HG02943 (cell line): ENCODE results near the gene TNPO1.

Source experiments
- ATAC-seq: cut with Tn5 transposase; IDR thresholded peaks from one replicate; pipeline ENCODE4 v1.9.1; 2021; ENCODE audit warnings: mild to moderate bottlenecking, low read depth, moderate library complexity; ENCODE audit not compliant: unreplicated experiment

Gene TNPO1

DNA sequence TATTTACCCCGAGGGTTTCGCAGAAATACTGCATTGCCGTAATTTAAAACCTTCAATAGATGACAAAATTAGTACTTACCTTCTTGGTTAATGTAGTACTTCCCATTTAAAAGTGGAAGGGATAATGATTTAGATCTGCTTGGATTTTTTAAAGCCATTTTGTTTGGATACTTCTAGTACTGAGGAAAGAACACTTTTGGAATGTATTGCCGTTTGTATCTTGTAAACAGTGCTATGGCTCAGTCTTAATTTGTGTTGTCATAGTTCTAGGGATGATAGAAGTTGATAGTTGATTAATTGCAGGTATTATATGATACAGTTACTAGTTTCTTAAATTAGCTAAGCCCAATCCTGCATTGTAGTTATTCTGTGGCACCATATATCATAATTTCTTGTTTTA is 33.1 kb downstream of the TNPO1 start:
- ATAC-seq = no peak

DNA sequence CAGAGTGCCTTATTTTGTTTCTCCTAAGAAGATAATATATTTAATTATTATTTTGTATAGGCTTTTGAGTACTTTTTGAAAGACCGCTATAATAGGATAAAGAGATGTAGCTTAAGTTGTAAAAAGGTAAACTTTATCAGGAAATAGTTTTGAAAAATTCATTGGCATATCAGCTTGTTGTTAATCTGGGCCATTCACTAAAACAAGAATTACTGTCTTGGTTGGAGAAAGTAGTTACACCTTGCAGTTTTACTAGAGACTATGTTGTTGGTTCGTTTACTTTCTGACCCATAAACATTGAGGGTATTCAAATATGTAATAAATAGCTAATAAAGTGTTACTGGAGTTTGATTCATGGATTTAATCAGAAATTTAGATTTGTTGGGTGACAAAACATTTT is 33.7 kb downstream of the TNPO1 start:
- no peak for ATAC-seq

DNA sequence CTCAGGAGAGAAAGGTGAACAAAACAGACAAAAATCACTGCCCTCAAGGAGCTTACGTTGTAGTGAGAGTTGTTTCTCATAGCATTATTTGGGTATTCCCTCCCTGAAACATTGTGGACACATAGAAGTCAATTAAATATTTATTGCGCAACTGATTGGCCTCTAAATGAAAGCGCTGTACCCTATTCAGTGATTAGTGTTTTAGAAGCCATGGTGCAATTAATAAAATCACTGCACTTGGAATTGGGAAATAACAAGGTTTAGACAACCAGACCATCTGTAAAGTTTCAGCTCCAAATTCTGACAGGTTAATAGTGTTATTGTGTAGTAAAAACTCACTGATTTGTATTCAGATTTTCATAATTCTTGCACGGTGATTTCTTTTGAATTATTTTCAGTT is 35.9 kb downstream of the TNPO1 start:
- no peak for ATAC-seq

DNA sequence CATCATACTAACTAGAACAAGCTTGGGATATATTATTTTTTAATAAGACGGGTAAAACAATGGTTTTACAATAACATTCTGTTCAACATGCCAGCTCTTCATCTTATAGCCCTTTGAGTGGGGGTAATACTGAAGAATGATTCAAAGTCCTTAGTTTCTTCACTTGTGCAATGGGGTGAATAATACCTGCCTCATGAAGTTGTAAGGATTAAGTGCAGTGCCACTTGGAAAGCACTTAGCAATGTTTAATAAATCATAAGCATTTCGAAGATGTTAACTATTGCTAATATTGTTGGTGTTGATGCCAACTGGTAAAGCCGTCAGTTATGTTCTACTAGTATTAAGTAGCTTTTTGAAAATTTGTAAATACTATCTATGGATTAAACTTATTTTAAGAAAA is 38.0 kb downstream of the TNPO1 start:
- ATAC-seq = no peak

DNA sequence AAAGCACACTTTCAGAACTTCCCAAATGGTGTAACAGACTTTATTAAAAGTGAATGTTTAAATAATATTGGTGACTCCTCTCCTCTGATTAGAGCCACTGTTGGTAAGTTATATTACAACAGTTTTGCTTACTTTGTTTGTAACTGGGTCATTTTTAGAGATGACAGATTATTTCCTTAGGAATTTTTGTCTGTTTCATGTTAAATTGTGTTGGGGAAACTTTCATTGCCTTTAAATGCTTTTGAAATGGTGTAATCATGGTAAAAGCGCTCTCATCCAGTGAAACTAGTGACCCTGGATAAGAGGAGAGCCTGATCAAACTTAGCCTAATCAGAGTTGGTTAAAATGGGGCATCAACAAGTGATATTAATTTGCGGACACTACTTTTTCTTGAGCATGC is 39.4 kb downstream of the TNPO1 start:
- ATAC-seq = no peak

DNA sequence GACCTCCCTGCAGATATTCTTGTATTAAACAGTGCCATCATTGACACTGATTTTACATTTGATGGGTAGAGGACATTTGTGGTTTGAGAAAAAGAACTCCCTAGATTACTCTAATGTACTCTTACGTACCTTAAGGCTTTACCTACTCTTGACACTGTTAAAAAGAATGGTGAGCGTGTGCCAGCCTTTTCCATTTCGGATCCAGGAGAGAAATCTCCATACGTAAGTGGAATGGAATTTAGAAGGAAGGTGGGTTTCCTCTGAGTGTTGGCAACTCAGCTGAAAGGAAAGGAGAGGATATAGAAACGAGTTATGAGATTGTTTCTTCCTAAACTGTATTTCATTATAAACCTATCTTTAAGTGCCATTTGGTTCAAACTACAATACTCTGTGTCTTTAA is 40.9 kb downstream of the TNPO1 start:
- ATAC-seq = no peak

DNA sequence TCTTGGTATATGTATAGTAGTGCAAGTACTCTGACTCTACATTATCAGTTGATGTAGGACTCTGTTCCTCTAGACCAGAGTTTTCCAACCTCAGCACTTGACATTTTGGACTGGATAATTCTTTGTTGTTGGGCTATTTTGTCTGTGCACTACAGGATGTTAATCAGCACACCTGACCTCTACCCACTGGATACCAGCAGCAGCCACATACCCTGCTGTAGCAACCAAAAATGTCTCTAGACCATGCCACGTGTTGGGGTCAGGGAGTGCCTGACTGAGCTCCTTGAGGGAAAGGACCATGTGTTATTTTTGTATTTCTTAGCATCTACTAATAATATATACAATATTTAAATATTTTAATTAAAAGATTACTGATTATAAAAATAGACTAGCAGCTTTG is 42.7 kb downstream of the TNPO1 start:
- no peak for ATAC-seq

DNA sequence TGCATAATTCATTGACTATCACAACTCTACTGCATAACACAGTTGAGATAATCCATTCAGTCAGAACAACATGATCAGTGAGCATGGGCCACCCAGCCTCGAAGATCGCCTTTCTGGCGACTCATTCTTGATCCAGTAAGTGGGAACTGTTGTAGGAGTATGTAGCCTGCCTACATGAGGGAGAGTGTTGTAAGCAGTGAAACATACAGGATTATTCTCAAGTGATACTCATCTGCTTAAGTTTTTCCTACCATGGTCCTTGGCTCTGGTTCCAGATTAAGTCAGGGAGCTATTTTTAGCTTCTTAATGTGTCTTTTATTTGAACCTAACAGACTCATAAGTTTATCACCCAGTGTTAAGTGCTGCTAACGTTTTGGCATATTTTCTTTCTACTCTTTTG is 44.0 kb downstream of the TNPO1 start:
- ATAC-seq = no peak

DNA sequence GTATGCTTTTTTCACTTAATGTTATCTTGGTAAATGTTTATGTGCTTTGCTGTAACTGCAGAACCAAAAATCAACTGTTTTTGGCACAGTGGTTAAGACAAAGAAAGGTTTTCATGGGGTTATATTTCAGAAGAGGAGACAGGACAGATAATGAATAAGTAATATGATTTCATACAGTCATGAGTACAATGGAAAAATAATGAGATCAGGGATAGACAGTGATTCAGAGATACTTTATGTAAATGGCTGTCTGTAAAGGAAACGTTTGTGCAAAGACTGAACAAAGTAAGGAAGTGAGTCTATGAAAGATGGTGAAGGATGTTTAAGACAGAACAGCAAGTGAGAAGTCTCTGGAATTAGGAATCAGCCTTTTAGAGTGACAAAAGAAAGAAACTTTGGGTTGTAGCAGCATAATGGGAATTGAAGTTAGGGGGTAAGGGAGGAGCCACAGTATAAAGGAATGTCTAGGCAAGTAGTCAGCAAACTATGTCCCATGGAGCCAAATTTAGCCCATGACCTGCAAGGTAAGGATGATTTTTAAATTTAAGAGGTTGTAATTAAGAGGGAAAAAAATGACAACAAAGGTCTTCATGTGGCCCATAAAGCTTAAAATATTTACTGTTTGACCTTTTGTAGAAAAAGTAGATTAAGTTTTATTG is 55.0 kb downstream of the TNPO1 start:
- ATAC-seq = no peak

DNA sequence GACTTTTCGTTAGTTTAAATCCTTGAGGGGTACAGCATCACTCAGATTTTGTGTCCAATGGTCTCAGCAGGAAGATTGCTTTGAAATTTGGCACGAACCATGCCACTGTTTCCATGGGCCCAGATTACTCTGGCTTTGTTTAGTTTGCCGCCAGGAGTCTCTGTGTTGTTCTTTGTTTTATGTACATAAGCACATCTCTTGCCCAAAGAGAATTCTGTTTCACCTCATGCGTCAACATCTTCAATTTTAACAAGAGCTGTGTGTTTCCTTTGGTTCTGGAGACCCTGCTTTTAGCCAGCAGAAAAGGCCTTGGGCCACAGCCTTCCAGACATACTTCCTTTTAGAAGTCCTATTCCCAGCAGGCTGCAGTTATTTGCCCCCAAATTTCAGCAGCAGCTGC is 62.4 kb downstream of the TNPO1 start:
- ATAC-seq = no peak

DNA sequence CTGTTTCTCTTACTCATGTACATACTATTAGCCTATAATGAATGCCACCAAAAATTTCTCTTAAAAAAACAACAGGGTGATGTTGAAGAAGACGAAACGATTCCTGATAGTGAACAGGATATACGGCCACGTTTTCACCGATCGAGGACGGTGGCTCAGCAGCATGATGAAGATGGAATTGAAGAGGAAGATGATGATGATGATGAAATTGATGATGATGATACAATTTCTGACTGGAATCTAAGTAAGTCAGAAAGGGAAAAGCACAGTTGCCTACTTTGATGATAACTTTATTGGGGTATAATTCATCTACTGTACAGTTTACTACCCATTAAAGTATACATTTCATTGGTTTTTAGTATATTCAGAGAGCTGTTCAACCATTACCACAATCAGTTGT is 66.5 kb downstream of the TNPO1 start:
- ATAC-seq = no peak

DNA sequence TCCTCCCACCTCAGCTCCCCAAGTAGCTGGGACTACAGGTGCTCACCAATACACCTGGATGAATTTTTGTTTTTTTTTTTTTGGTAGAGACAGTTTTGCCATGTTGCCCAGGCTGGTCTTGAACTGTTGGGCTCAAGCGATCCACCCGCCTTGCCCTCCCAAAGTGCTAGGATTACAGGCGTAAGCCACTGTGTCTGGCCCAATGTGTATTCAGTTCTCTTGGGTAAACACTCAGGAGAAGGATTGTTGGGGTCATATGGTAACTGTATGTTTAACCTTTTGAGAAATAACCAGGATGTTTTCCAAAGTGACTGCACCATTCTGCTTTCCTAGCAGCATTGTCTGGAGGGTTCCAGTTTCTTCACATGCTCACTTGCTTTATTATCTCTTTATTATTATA is 67.4 kb downstream of the TNPO1 start:
- ATAC-seq = no peak

DNA sequence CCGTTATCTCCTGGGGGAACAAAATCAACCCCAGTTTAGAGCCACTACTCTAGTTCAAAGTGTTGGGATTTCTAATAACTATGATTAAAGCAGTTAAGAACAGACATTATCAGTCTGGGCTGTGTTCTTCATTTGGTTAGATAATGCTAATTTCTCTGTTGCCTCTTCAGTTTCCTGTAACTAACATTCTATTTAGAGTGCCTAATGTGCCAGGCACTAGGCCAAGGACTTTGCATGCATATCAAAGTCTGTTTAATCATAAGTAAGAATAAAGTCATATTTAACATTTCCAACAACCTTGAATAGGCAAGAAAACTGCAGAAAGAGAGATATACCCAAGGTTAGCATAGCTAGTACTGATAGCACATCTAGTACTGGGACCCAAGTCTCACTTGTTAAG is 68.4 kb downstream of the TNPO1 start:
- no peak for ATAC-seq

DNA sequence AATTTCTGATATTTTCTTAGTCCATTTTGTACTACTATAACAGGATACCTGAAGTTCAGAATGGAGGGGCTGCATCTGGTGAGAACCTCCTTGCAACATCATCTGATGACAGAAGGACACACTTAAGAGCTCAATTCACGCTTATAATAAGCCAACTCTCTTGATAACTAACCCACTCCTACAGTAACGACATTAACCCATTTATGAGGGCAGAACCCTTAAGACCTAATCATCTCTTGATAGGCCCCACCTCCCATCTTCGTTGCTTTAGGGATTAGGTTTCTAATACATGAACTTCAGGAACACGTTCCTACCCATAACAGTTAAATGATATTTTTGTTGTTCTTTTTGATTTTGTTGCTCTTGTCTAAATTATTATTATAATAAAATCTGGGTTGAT is 69.4 kb downstream of the TNPO1 start:
- ATAC-seq = no peak

DNA sequence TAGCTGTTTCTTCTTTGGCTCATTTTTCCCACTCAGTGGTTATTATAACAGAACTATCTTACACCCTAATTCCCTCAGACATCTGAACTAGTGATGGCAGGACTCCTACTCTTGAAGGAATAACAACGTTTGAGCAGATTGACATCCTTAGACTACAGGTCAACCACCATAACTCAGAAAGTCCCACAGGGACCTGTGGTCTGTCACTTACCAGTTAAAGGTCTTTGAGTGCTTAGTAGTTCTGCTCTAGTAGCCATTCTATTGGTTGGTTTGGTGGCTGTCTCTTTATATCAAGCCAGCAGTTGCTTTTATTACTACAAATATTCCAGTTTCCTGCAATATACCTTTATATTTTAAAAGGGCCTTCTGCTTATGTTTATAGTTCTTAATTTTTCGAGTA is 72.1 kb downstream of the TNPO1 start:
- no peak for ATAC-seq

DNA sequence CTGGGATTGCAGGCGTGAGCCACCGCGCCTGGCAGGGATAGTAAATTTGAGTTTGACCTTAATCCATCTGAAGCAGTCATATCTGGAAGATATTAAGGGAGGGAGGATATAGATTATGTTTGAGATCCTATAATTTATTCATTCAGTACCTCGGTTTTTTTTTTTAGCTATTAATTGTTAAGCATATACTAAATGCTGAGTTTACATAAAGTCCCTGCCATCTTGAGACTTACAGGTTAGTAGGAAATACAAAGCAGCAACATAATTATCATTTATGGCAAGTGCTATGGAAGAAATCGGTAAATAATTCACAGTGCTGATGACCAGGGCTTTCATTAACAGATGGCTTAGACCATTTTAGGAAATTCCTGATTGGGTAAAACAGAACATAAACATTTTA is 72.9 kb downstream of the TNPO1 start:
- no peak for ATAC-seq

DNA sequence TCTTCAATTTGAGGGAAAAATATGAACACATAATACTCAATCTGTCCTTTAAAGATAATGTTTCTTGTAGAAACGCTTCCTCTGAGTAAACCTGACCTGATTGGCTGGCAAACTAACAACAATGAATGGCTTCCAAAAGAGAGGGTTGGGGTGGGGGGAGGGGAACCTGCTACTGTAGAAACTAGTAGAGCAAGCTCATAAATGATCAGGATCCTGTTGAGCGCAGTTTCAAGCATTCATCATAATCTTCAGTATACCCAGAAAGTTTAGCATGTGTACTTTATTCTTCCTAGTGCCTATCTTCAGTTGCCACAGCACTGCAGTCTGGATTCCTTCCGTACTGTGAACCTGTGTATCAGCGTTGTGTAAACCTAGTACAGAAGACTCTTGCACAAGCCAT is 76.4 kb downstream of the TNPO1 start:
- no peak for ATAC-seq

DNA sequence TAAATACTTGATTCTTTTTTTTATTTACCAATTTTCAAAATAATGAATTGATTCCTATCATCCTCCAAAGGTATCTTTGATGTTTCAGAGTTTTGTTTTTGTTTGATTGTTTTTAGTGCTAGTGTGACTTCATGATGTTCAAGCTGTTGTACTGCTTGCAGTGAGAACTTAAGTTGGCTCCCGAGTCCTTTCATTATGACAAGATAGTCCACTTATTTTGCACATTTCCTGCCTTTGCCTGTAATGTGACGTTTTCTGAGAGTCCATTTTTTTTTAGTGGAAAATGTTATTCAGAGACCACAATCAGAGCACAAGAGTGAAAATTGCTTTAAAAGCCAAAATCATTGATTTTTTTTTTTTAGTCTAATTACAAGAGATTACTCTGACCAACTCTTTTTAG is 79.3 kb downstream of the TNPO1 start:
- ATAC-seq = no peak

DNA sequence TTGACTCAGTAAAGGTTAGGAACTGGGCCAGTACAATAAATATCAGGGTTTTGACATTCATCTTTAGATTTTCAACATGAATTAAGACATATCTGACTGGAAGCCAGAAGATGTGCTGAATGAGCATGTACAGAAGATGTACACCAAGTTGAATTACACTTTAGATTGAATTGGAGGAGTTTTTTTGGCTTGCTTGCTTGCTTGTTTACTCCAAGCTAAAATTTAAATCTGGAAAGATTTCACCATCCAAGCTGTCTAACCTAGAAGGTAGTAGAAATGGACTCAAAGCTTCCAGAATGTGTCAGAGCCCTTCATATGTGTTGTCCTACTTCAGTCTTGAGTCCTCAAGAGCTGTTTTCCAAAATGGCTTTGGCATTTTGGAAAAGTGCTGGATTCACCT is 90.3 kb downstream of the TNPO1 start:
- ATAC-seq = no peak

DNA sequence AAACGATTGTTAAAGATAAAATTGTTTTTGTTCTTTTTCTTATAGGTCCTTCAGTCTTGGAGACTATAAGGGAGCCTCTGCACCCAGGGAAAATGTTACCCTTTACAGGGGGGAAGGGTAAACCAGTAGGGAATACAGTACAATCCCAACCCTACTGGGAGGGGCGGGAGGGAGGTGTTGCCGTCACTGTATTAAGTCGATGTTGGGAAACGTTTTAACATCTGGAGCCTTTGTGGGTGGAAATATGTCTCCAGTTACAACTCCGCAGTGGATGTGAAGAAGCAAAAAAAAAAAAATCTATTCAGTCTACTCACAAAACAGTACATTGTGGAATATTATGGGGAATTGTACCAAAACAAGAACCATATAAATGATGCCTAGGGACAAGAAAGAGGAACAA is 92.2 kb downstream of the TNPO1 start:
- ATAC-seq = no peak

DNA sequence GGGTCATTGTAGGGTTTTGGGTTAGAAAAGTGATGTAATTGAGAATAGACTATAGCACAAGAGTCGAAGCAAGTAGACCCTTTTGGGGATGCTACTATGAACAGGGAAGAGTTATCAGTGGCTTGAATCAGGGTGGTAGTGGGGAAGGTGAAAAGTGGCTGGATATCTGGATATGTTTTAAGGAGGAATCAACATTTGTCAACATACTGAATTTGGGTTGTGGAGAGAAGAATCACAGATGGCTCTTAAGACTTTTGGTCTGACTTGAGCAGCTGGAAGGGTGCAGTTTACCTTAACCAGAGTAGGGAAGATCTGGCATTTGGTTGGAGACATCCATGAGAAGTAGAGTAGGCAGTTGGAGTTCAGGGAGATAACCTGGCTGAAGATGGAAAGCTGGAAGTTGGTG is 100.9 kb downstream of the TNPO1 start:
- ATAC-seq = no peak

DNA sequence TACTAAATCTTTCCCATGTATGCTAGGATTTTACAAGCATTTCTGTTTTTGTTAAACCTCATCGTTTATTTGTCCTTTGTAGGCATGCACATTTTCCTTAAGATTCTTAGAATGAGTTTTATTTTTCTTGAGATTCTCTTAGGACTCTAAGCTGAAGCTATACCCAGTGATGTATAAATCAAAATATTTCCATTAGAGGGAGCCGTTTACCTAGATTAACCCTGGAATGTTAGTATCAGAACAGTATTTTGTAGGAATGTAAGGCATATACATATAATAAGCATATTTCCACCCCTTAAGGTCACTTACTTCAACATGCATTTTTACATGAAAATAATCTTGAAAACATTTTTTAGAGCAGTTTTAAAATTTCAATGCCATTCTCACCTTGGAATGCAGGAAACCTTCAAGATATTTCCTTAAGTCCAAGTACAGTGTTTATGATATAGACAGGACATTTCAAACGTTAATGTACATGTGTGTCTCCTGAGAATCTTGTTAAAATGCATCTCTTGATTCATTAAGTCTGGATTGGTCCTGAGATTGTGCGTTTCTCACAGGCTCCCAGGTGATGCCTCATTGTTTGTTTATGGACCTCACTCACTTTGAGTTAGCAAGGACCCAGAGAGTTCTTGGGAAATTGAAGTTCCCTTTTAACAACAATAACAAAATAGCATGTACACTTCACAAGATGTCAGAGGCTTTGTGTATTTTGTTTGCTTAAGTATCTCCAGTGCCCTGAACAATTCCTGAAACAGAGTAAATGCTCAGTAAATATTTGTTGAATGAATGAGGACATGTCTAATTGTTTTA is 104.4 kb downstream of the TNPO1 start:
- ATAC-seq = no peak
